HUDEP-2 (cell line): ENCODE data around the gene ESPN.
"Not testable (repeated sequence)": the region's sequence is repeated elsewhere in the genome, so short reads cannot be mapped to it uniquely, and the experiment has no call there.

Experiments used
- DNase-seq, 76 experiments: peaks; one replicate each; lab custom pipeline; 2025; ENCODE audit not compliant: unreplicated experiment in 76 of 76; lab: John Stamatoyannopoulos, UW

Gene ESPN

DNA sequence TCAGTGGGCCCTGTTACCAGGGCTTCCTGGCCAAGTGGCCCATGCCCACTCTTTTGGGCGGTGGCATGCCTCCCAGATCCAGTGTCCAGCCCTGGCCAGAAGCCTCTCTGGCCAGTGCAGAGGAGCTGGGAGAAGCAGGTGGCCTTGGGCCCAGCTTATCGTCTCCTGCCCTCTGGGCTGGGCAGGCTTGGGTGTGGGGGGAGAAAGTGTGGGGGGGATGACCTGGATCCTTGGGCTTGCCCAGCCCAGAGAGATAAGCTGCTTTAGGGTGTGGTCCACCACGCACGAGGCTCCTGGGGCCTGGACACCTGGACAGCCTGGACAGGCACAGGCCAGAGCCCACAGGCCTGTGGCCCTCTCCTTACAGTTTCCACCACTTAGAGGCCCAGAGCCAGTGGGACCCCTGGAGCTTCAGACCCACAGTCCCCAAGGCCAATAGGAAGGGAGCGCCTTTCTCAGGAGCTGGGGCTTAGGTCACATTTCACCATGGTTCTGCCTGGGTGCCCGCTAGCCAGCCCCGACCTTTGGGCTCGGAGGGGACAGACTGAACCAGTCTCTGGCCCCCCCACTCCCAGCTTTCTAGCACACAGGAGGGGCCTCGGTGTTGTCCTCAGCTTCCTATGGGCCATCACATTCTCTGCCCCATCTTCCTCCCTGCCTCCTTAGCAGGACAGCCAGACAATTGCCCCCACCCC, 1.8 kb downstream of the ESPN start:
- DNase-seq: peak in 42 of 76 experiments; percentile 12 to 59 (median 30)

DNA sequence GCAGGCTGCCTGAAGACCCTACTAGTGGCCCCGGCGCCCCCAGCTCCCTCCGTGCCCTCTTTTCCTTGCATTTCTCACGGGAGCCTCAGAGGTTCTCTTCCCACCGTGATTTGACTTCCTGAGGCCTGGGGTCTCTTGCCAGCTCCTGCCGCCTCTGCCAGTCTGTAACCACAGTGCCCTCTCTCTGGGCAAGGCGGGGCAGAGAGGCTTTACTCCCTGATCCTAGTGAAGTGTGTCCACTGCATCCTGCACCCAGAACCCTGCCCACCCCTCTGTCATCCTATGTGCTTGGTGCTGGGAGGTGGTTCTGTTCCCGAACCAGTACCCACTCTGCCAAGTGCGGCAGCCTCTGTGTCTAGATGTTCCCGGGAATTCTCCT, 2.4 kb downstream of the ESPN start:
- no peak for DNase-seq

GRCh38 chr1:6427441-6428390, 3.1 kb downstream of the ESPN start:
- DNase-seq: peak in 47 of 76 experiments; percentile 7 to 60 (median 37)

GRCh38 chr1:6428453-6428852, 3.9 kb downstream of the ESPN start:
- not testable (repeated sequence) for DNase-seq

GRCh38 chr1:6429660-6430411, 5.3 kb downstream of the ESPN start:
- DNase-seq: peak in 49 of 76 experiments; percentile 7 to 66 (median 34)

- not testable (repeated sequence) for DNase-seq
Measured at GRCh38 chr1:6431645-6432579, 7.3 kb downstream of the ESPN start.

DNA sequence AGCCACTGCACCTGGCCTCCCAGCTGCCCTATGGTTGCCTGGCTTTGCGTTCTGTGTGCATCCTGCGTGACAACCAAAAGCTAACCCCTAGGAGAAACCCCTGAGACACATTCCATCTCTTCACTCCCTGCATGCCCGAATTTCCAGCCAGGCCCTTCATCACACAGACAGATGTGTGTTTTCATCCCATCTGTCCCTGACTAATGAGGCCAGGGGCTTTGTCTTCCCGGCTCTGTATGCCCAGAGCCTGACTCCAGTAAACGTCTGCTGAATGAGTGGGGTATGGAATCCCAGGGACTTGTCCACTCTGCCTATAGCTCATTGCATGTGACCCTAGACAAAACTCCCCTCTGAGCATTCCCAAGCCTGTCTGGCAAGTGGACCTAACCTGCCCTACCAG, 9.6 kb downstream of the ESPN start:
- DNase-seq: no peak

GRCh38 chr1:6435129-6435528, 10.6 kb downstream of the ESPN start:
- no peak for DNase-seq

DNA sequence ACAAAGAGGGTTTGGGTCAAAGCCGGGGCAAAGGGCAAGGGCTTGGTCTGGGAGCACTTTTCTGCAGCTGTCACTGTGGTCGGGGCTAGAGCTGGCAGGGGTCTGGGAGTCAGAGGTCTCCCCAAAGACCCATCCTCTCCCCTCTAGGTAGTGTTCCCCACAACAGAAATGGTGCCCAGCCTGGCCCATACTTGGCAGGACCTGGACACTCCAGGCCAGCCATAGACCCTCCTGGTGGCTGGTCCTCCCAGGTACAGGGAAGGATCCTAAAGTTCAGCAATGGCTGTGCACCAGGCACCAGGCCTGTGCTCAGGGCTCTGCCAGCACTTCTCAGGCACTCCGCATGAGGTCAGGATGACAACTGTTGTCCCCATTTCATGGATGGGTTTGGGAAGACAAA, 11.0 kb downstream of the ESPN start:
- DNase-seq: no peak

GRCh38 chr1:6436277-6436676, 11.7 kb downstream of the ESPN start:
- not testable (repeated sequence) for DNase-seq

DNA sequence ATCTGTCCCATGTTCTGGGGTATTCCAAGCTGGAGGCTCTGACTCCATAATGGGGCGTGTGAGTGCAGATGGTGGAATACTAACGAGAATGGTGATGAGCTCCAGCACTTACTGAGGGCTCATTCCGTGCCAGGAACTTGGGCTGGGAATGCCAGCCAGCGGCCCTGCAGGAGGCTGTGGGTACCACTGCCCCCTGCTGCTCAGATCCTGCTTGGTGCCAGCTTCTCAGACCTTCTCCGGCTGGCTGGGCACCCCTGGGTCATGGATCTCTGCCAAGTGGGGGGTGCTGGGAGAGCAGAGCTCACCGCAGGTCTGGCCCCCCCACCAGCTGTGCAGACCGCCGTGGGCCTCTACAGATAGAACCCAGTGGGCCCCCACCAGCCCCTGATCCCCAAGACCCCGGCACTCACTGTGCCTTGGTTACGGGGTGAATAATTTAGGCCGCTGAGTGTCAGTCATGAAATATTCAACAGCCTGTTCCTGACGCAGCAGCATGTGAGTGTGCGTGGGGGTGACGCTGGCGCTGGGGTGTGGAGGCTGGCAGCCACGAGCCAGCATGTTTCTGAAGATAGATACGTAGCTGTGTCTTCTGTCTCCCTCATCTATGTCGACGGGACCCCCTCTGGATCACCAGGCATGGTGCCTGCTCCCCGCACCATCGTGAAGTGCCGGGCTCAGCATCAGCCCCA, 12.6 kb downstream of the ESPN start:
- DNase-seq: peak in 14 of 76 experiments; percentile 6 to 37 (median 22)

GRCh38 chr1:6438047-6438525, 13.5 kb downstream of the ESPN start:
- DNase-seq: peak in 55 of 76 experiments; percentile 5 to 70 (median 42)

DNA sequence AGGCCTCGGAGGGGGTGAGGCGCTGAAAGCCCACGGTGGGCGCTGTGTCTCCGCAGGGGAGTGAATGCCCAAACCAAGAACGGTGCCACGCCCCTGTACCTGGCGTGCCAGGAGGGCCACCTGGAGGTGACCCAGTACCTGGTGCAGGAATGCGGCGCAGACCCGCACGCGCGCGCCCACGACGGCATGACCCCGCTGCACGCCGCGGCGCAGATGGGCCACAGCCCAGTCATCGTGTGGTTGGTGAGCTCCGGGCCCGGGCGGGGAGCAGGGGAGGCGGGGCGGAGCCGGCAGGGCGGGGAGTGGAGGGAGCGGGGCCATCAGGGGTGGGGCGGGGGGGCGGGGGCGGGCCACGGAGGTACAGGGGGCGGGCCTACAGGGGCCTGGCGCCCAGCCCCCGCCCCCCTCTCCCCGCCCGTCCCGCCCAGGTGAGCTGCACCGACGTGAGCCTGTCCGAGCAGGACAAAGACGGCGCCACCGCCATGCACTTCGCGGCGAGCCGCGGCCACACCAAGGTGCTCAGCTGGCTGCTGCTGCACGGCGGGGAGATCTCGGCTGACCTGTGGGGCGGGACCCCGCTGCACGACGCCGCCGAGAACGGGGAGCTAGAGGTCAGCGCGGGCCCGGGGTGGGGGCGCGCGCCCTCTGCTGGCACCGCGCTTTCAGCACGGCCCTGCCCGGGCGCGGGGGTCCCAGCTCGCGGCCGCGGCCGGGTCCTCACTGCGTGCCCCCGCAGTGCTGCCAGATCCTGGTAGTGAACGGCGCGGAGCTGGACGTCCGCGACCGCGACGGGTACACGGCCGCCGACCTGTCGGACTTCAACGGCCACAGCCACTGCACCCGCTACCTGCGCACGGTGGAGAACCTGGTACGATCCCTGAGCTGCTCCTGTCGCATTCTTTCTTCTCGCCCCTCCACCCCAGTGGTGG, 15.9 kb downstream of the ESPN start:
- peak in 57 of 76 experiments; percentile 11 to 81 (median 55) for DNase-seq

DNA sequence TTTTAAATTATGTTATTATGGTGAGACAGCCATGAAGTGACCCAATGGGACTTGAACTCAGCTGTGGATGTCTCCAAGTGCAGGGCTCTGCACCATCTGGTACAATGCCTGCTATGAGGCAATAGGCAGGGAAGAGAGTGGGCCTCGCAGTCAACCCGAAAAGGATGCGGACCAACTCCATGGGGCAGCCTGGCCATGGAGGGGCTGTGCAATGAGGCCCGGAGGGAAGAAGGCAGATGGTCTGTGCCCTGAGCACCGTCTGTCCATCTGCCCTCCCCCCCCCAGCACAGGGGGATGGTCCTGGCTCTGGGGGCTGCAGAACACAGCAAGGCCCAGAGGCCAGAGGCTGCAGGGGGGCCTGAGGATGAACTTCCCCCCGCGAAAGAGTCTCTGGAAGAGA, 17.0 kb downstream of the ESPN start:
- no peak for DNase-seq

DNA sequence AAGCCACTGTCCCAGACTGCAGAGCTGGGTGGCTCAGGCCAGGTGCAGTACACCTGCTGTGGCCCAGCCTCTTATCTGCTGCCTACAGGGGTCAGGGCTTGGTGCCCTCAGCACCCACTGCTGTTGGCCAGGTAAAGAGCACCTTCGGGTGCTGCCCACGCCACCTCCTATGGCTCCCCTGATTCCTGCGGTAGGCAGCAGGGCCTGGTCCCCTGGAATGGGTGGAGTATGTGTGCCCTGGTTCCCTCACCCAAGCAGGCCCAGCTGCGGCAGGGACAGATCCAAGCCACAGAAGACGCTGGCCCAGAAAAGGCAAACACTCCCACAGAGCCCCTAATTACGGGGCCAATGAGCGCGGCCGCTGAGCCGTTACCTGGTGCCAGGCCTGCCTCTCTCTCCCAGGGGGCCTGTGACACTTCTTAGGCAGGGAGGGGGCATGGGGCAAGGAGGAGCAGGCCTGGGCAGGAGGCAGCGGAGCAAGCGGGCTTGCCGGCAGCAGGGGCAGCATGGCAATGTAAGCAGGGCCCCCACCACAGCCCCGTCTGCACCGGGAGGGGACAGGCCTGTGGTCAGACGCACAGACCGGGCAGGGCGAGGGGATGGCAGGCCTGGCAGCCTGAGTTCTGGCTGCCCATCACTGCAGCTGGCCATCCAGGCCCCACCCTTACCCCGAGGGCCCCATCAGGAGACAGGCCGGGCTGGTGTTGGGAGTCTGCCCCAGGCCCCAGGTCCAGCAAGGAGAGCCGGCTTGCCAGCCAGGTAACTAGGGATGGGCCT, 19.0 kb downstream of the ESPN start:
- no peak for DNase-seq

DNA sequence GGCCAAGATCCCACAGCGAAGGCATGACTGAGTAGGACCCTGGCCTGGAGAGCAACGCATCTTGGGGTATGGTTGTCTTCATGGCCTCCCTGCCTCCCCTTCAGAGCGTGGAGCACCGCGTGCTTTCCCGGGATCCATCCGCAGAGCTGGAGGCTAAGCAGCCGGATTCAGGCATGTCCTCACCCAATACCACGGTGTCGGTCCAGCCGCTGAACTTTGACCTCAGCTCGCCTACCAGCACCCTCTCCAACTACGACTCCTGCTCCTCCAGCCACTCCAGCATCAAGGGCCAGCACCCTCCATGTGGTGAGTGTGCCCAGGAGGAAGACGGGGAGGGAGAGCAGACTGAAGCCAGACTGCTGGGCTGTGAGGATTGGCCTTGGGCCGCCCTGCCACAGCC, 19.8 kb downstream of the ESPN start:
- no peak for DNase-seq

DNA sequence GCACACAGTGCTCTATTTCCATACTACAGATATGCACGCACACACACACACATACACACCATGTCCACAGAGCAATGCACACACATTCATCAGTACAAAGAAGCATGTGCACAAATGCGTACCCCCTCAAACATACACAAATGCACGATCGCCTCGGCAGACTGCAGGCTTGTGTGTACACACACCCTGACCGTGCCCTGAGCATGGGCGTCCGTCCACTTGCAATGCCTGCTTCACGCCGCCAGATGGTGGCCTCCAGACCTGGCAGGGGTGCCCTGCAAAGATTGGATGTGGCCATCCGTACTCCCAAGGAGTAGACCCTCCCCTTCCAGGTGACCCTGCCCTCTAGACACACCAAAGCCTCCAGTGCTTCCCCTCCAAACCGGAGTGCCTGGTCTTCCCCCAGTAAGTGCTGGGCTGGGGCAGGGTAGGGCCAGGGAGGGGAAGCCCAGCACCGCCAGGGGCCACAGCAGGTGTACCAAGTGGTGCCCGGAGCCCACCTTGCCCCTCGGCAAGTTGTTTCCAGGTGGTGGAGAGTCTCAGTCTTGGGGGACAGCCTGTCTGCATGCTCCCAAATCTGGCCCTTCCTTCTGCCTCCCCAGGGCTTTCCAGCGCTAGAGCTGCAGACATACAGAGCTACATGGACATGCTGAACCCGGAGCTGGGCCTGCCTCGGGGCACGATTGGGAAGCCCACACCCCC, 20.6 kb downstream of the ESPN start:
- DNase-seq: no peak
